SK-N-SH treated with all-trans-retinoic acid at 6 μM for 48 hours (cell line): ENCODE data around the gene PMPCA.

Experiments
- ATAC-seq: fragments of 200-7000 bp; cut with Tn5 transposase; 3 replicates; pipeline ENCODE4 v1.9.1; 2020; ENCODE audit warnings: mild to moderate bottlenecking, moderate library complexity
- ARNTL ChIP-seq: fragments of 450-650 bp; formaldehyde crosslinking; IDR thresholded peaks from 2 replicates; pipeline ENCODE4 v1.5.0; 2020; ENCODE audit warnings: low read depth, mild to moderate bottlenecking, moderate library complexity, borderline replicate concordance
- BACH2 ChIP-seq: fragments of 250-450 bp; sonication (Bioruptor Pico); IDR thresholded peaks from 2 replicates; pipeline ENCODE4 v1.9.0; 2021; ENCODE audit warnings: mild to moderate bottlenecking, borderline replicate concordance
- CREB5 ChIP-seq: fragments of 250-450 bp; sonication (Bioruptor Pico); IDR thresholded peaks from 2 replicates; pipeline ENCODE4 v1.5.1; 2020; ENCODE audit warnings: low read depth, mild to moderate bottlenecking, moderate library complexity
- CSRNP3 ChIP-seq: fragments of 250-450 bp; sonication (Bioruptor Pico); IDR thresholded peaks from 2 replicates; pipeline ENCODE4 v1.5.1; 2021; ENCODE audit warnings: mild to moderate bottlenecking, moderate library complexity
- ESRRG ChIP-seq: fragments of 250-450 bp; sonication (Bioruptor Pico); IDR thresholded peaks from 2 replicates; pipeline ENCODE4 v1.6.1; 2021; ENCODE audit warnings: mild to moderate bottlenecking
- ISL1 ChIP-seq: fragments of 250-450 bp; sonication (Bioruptor Pico); IDR thresholded peaks from 2 replicates; pipeline ENCODE4 v2.1.2; 2022; ENCODE audit warnings: mild to moderate bottlenecking, moderate library complexity
- OSR1 ChIP-seq: fragments of 250-450 bp; sonication (Bioruptor Pico); IDR thresholded peaks from 2 replicates; pipeline ENCODE4 v1.8.0; 2022; ENCODE audit warnings: moderate library complexity, mild to moderate bottlenecking, inconsistent platforms
- PATZ1 ChIP-seq: fragments of 250-450 bp; sonication (Bioruptor Pico); IDR thresholded peaks from 2 replicates; pipeline ENCODE4 v1.8.0; 2020; ENCODE audit warnings: mild to moderate bottlenecking, moderate library complexity, borderline replicate concordance
- POU6F1 ChIP-seq: fragments of 250-450 bp; sonication (Bioruptor Pico); IDR thresholded peaks from 2 replicates; pipeline ENCODE4 v1.8.0; 2021; ENCODE audit warnings: low read depth, mild to moderate bottlenecking, moderate library complexity, borderline replicate concordance
- PPARA ChIP-seq: fragments of 250-450 bp; sonication (Bioruptor Pico); IDR thresholded peaks from 2 replicates; pipeline ENCODE4 v1.5.0; 2020; ENCODE audit warnings: mild to moderate bottlenecking, borderline replicate concordance
- RARB ChIP-seq: fragments of 250-450 bp; sonication (Bioruptor Pico); IDR thresholded peaks from 2 replicates; pipeline ENCODE4 v1.8.0; 2021; ENCODE audit warnings: mild to moderate bottlenecking, moderate library complexity
- SNAI2 ChIP-seq: fragments of 250-450 bp; sonication (Bioruptor Pico); IDR thresholded peaks from 2 replicates; pipeline ENCODE4 v1.5.0; 2020; ENCODE audit warnings: mild to moderate bottlenecking, moderate library complexity
- TCF4 ChIP-seq: fragments of 250-450 bp; sonication (Bioruptor Pico); IDR thresholded peaks from 2 replicates; pipeline ENCODE4 v1.8.0; 2021; ENCODE audit warnings: mild to moderate bottlenecking, moderate library complexity, borderline replicate concordance
- TOX ChIP-seq: fragments of 250-450 bp; sonication (Bioruptor Pico); IDR thresholded peaks from 2 replicates; pipeline ENCODE4 v1.8.0; 2021; ENCODE audit warnings: mild to moderate bottlenecking, moderate library complexity, borderline replicate concordance
- TSHZ2 ChIP-seq: fragments of 250-450 bp; sonication (Bioruptor Pico); IDR thresholded peaks from 2 replicates; pipeline ENCODE4 v1.5.0; 2020; ENCODE audit warnings: mild to moderate bottlenecking, moderate library complexity
- ZFP3 ChIP-seq: fragments of 250-450 bp; sonication (Bioruptor Pico); IDR thresholded peaks from 2 replicates; pipeline ENCODE4 v1.5.0; 2020; ENCODE audit warnings: mild to moderate bottlenecking, moderate library complexity
- ZFP30 ChIP-seq: fragments of 450-650 bp; formaldehyde crosslinking; IDR thresholded peaks from 2 replicates; pipeline ENCODE4 v1.5.0; 2022; ENCODE audit warnings: mild to moderate bottlenecking, moderate library complexity
- ZNF70 ChIP-seq: fragments of 450-650 bp; formaldehyde crosslinking; IDR thresholded peaks from 2 replicates; pipeline ENCODE4 v1.5.0; 2020; ENCODE audit warnings: mild to moderate bottlenecking, moderate library complexity
- ZNF8 ChIP-seq: fragments of 450-650 bp; formaldehyde crosslinking; IDR thresholded peaks from 2 replicates; pipeline ENCODE4 v1.5.0; 2020; ENCODE audit warnings: mild to moderate bottlenecking, moderate library complexity

Gene PMPCA

GRCh38 chr9:136407911-136408310, 2.5 kb upstream of the PMPCA start (continued):
- TF ChIP-seq POU6F1 (CRISPR knock-in tag) = no peak
- TF ChIP-seq ZNF70 (CRISPR knock-in tag) = no peak
- TF ChIP-seq ZNF8 (CRISPR knock-in tag) = no peak
- TF ChIP-seq ZFP30 (CRISPR knock-in tag) = no peak
- TF ChIP-seq ESRRG (CRISPR knock-in tag) = no peak
- no peak for TF ChIP-seq OSR1 (CRISPR knock-in tag)
- no peak for TF ChIP-seq SNAI2 (CRISPR knock-in tag)
- TF ChIP-seq ZFP3 = no peak

- no peak for TF ChIP-seq PPARA (CRISPR knock-in tag)
- TF ChIP-seq TOX (CRISPR knock-in tag) = no peak
- no peak for TF ChIP-seq RARB
- TF ChIP-seq ZFP30 (CRISPR knock-in tag) = no peak
- TF ChIP-seq ISL1 = no peak
- no peak for TF ChIP-seq BACH2 (CRISPR knock-in tag)
- no peak for TF ChIP-seq CSRNP3 (CRISPR knock-in tag)
- TF ChIP-seq ZNF70 (CRISPR knock-in tag) = no peak
- TF ChIP-seq OSR1 (CRISPR knock-in tag) = no peak
- no peak for TF ChIP-seq CREB5
- no peak for TF ChIP-seq ARNTL
- ATAC-seq = peak; percentile 71
Observed at GRCh38 chr9:136409557-136410455, 652 bp upstream of the PMPCA start.

GRCh38 chr9:136411378-136411777, 920 bp downstream of the PMPCA start:
- no peak for ATAC-seq
- TF ChIP-seq TCF4 = no peak
- TF ChIP-seq ARNTL = no peak
- no peak for TF ChIP-seq PPARA (CRISPR knock-in tag)
- no peak for TF ChIP-seq SNAI2 (CRISPR knock-in tag)
- no peak for TF ChIP-seq ZNF70 (CRISPR knock-in tag)
- TF ChIP-seq TOX (CRISPR knock-in tag) = no peak
- TF ChIP-seq RARB = no peak

- TF ChIP-seq PATZ1 = no peak
- TF ChIP-seq ARNTL = no peak
- no peak for TF ChIP-seq ZFP3
- TF ChIP-seq TCF4 = no peak
- no peak for TF ChIP-seq TSHZ2 (CRISPR knock-in tag)
- no peak for TF ChIP-seq RARB
- no peak for TF ChIP-seq SNAI2 (CRISPR knock-in tag)
- ATAC-seq = no peak
Observed at GRCh38 chr9:136412962-136413361, 2.5 kb downstream of the PMPCA start.
